Activated B cell treated with CpG ODN at 0.5 μM for 24 hours (primary cell): ENCODE results near the gene ZDHHC3. TPM values are rescaled to one million over a fixed set of nuclear protein-coding genes. Genes with fewer than 3 reads are reported as not detected.

Source experiments
- ATAC-seq: fragments of 200-7000 bp; cut with Tn5 transposase; one replicate; pipeline ENCODE4 v1.10.0; 2021; ENCODE audit warnings: low read depth, mild to moderate bottlenecking, moderate library complexity
- CTCF ChIA-PET: fragments of 350-600 bp; sonication (Branson Sonifier 250); formaldehyde crosslinking; loops from one replicate; lab custom pipeline; 2021; ENCODE audit warnings: antibody characterized with exemption; lab: Charles Lee
- POLR2A ChIA-PET: fragments of 350-600 bp; sonication (Branson Sonifier 250); formaldehyde crosslinking; loops from one replicate; lab custom pipeline; 2021; ENCODE audit warnings: antibody characterized with exemption; lab: Charles Lee
- DNase-seq: peaks from one replicate; pipeline ENCODE4 v3.0.0; 2022
- H3K27ac Mint-ChIP-seq: one replicate; pipeline ENCODE4 v1.8.0; 2020; ENCODE audit warnings: mixed read lengths
- H3K27me3 Mint-ChIP-seq: one replicate; pipeline ENCODE4 v1.8.0; 2021; ENCODE audit warnings: mixed read lengths
- H3K36me3 Mint-ChIP-seq: one replicate; pipeline ENCODE4 v1.8.0; 2021; ENCODE audit warnings: low read depth, mixed read lengths
- H3K4me1 Mint-ChIP-seq: one replicate; pipeline ENCODE4 v1.8.0; 2021; ENCODE audit warnings: mixed read lengths
- H3K4me3 Mint-ChIP-seq: one replicate; pipeline ENCODE4 v1.8.0; 2020; ENCODE audit warnings: mild to moderate bottlenecking, mixed read lengths
- H3K9me3 Mint-ChIP-seq: one replicate; pipeline ENCODE4 v1.8.0; 2020; ENCODE audit warnings: mixed read lengths
- intact Hi-C: fragments of 100-400 bp; cut with micrococcal nuclease; formaldehyde crosslinking; loops from one replicate; pipeline ENCODE4 v1.15.1; 2024
- total RNA-seq: library from RNA; stranded (reverse); gene quantifications from 2 replicates; pipeline ENCODE4 v1.2.3, GENCODE V29; 2022
- TF ChIP-seq, protein P1 (sequence below): fragments of 200-600 bp; IDR thresholded peaks from one replicate; pipeline ENCODE4 v1.8.0; 2022; ENCODE audit warnings: antibody characterized with exemption, mild to moderate bottlenecking

ZDHHC3 gene
- total RNA-seq, 1 donor from 2014 or later, result 43.4 TPM

DNA sequence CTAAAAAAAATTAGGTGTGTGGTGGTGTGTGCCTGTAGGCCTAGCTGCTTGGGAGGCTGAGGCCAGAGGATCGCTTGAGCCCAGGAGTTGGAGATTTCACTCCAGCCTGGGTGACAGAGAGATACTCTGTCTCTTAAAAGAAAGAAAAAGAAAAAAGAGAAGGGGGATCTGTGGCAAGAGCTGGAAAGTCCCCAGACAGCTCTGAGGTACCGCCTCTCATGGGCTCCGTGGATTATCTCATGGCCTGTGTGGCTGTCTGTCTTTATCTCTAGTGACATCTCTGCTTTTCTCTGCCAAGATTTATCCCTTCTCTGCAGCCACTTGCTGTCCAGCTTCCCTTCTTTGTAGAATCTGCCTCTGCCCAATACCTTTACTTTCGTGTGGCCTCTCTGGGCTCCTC, 5.8 kb upstream of the ZDHHC3 start:
- intact Hi-C loops, result no loop called here

DNA sequence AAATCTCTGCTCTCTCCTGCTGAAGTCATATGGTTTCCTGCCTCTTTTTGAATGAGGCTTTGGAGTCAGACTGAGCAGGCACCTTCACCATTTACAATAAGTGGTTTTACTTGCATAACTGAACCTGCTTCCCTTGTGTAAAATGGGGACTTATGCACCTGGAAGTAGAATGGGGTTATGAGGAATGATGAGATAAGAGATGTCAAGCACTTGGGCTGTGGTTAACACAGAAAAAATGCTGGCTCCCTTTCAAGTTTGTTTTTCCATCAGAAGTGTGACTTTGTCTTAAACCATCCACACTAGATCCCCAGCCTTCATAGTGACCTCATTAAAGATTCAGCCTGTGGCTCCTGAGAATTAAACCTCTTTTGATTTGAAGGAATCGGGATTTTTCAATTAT, 5.2 kb upstream of the ZDHHC3 start:
- intact Hi-C loops, result no loop called here
- Mint-ChIP-seq H3K4me3 (no peak overlapping the region), H3K9me3 (no peaks in the 10 kb centered on the region), H3K27me3 (no peaks in the 10 kb centered on the region), H3K36me3 (peaks cover 21% of the 10 kb centered on the region), H3K4me1 (peaks cover 74% of the 10 kb centered on the region), H3K27ac (no peak overlapping the region)
- TF ChIP-seq, protein P1, sequence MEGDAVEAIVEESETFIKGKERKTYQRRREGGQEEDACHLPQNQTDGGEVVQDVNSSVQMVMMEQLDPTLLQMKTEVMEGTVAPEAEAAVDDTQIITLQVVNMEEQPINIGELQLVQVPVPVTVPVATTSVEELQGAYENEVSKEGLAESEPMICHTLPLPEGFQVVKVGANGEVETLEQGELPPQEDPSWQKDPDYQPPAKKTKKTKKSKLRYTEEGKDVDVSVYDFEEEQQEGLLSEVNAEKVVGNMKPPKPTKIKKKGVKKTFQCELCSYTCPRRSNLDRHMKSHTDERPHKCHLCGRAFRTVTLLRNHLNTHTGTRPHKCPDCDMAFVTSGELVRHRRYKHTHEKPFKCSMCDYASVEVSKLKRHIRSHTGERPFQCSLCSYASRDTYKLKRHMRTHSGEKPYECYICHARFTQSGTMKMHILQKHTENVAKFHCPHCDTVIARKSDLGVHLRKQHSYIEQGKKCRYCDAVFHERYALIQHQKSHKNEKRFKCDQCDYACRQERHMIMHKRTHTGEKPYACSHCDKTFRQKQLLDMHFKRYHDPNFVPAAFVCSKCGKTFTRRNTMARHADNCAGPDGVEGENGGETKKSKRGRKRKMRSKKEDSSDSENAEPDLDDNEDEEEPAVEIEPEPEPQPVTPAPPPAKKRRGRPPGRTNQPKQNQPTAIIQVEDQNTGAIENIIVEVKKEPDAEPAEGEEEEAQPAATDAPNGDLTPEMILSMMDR, result no peak
- no peak for ATAC-seq
- ChIA-PET POLR2A (no interaction called here), CTCF (no interaction called here)
- DNase-seq, result no peak

More for the DNA sequence above, 5.8 kb upstream of the ZDHHC3 start:
- Mint-ChIP-seq H3K9me3 (no peaks in the 10 kb centered on the region), H3K27ac (no peak overlapping the region), H3K27me3 (no peaks in the 10 kb centered on the region), H3K4me1 (peaks cover 70% of the 10 kb centered on the region), H3K4me3 (no peak overlapping the region), H3K36me3 (peaks cover 18% of the 10 kb centered on the region)
- ChIA-PET POLR2A (no interaction called here), CTCF (no interaction called here)
- peak; percentile 66 for ATAC-seq
- TF ChIP-seq, protein P1, result no peak
- DNase-seq, result no peak

DNA sequence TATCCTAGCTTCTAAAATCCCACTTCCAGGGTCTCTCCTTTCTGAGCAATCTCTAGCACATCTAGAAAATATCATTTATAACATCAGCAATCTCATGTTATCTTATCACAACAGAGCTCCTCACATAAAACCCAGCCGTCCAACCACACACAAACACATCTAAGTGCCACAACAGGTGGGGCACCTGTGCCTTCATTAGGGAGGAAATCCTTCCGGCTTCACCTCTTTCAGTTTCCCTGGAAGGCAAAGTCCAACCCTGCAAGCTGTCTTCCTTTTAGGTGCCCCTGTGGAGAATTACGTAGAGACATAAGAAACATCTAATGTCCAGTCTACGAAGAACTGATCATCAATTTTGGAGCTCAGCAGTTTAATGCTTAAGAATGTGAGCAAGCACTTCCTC, 1.6 kb downstream of the ZDHHC3 start:
- CTCF ChIA-PET, result interaction anchor here (0.6 kb wide), 1 partner anchor 214 kb away, joined by 3 read pairs; no protein-coding TSS in a partner anchor
- H3K27me3 Mint-ChIP-seq, result no peaks in the 10 kb centered on the region
- H3K36me3 Mint-ChIP-seq, result peaks cover 17% of the 10 kb centered on the region
- DNase-seq (no peak), ATAC-seq (no peak)
- POLR2A ChIA-PET, result interaction anchor here (0.7 kb wide), 1 partner anchor 51 kb away, joined by 3 read pairs; no protein-coding TSS in a partner anchor
- peak overlapping the region; percentile 93 for H3K4me3 Mint-ChIP-seq
- H3K27ac Mint-ChIP-seq, result no peak overlapping the region
- intact Hi-C loops, result loop anchor here (10.0 kb wide), 1 partner anchor 350 kb away; the partner anchor contains the start of gene ZNF197
- TF ChIP-seq, protein P1, result no peak
- H3K4me1 Mint-ChIP-seq, result peaks cover 45% of the 10 kb centered on the region
- no peaks in the 10 kb centered on the region for H3K9me3 Mint-ChIP-seq

DNA sequence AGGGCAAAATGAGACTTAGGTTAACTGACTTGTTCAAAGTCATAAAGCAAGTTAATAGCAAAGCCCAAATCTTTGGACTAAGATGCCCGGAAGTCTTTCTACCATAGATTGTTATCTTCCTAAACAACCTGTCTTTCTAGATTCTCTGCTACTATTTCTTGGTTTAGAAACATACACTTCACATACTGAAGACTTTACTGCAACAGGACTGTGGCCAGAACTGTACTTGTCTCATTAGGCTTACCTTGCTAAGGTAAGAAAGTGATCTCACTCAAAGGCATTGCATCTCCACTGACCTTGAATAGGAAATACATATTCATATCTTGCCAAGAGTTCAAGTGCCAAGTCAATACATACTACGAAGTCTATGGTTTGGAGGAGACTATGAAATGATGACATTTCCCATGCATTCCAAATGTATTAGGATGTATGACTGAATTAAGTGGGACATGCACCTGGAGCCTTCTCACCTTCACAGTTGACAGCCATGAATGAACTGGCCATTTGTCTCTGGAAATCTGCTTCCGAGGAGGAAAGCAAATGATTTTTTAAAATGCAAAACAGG, 5.0 kb downstream of the ZDHHC3 start:
- Mint-ChIP-seq H3K27ac (no peak overlapping the region), H3K27me3 (no peaks in the 10 kb centered on the region), H3K9me3 (no peaks in the 10 kb centered on the region), H3K4me1 (peaks cover 55% of the 10 kb centered on the region), H3K4me3 (no peak overlapping the region), H3K36me3 (peaks cover 5% of the 10 kb centered on the region)
- intact Hi-C loops, result loop anchor here (10.0 kb wide), 1 partner anchor 346 kb away; the partner anchor contains the start of gene ZNF197
- TF ChIP-seq, protein P1, result no peak
- ATAC-seq, result no peak
- DNase-seq, result no peak
- CTCF ChIA-PET, result no interaction called here
- POLR2A ChIA-PET, result no interaction called here

DNA sequence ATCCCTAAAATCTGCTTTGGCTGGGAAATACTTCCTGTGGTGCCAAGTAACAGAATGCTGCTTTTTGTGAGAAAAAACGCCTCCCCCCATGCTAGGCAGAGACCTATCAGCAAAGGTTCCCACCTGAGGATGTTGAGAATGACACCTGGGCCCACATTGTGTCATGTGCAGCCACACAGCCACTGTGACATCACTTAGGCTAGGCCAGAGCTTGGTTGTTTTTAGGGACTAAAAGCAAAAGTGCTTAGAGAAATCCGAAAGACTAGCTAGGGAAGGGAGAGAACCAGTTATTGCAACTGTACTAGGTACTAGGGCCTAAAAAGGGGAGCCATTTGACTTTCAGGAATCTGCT, 6.2 kb downstream of the ZDHHC3 start:
- intact Hi-C loops, result loop anchor here (10.0 kb wide), 1 partner anchor 345 kb away; the partner anchor contains the start of gene ZNF197
- DNase-seq (no peak), ATAC-seq (no peak)
- TF ChIP-seq, protein P1, result no peak
- ChIA-PET CTCF (no interaction called here), POLR2A (no interaction called here)
- Mint-ChIP-seq H3K36me3 (peaks cover 4% of the 10 kb centered on the region), H3K27me3 (no peaks in the 10 kb centered on the region), H3K4me3 (no peak overlapping the region), H3K9me3 (no peaks in the 10 kb centered on the region), H3K4me1 (peaks cover 49% of the 10 kb centered on the region), H3K27ac (peak overlapping the region; percentile 35)
